T follicular helper cell (primary cell): ENCODE data around the gene NRTN.
"Not testable (repeated sequence)": the region's sequence is repeated elsewhere in the genome, so short reads cannot be mapped to it uniquely, and the experiment has no call there.

Source experiments
- DNase-seq: peaks from one replicate; pipeline ENCODE4 v3.0.0-alpha.2; 2020; ENCODE audit warnings: low read depth
- total RNA-seq, 2 experiments: gene quantifications; one replicate each; lab custom pipeline; 2026; lab: John Stamatoyannopoulos, UW

The NRTN gene
- total RNA-seq, result 0.39 to 1.4 reads per million in 2 experiments

GRCh38 chr19:5804516-5805461, at the start of gene NRTN:
Gene NRTN (plus strand): TSS chr19:5805067. CDS start chr19:5824166, 19,099 bp downstream.
- peak; percentile 47 for DNase-seq

- DNase-seq, result no peak
Measured at GRCh38 chr19:5762608-5763217, 42.2 kb upstream of the NRTN start.

GRCh38 chr19:5765220-5765619, 39.6 kb upstream of the NRTN start:
- DNase-seq, result no peak

- no peak for DNase-seq
Measured at GRCh38 chr19:5767949-5768348, 36.9 kb upstream of the NRTN start.

- no peak for DNase-seq
Measured at GRCh38 chr19:5772416-5772815, 32.5 kb upstream of the NRTN start.

GRCh38 chr19:5773276-5773675, 31.6 kb upstream of the NRTN start:
- DNase-seq, result no peak

- DNase-seq, result no peak
Measured at GRCh38 chr19:5774921-5775320, 29.9 kb upstream of the NRTN start.

- no peak for DNase-seq
Measured at GRCh38 chr19:5775668-5776309, 29.1 kb upstream of the NRTN start.

- DNase-seq, result no peak
Measured at GRCh38 chr19:5778402-5778801, 26.5 kb upstream of the NRTN start.

- not testable (repeated sequence) for DNase-seq
Measured at GRCh38 chr19:5780916-5781315, 24.0 kb upstream of the NRTN start.

GRCh38 chr19:5782322-5782721, 22.5 kb upstream of the NRTN start:
- DNase-seq, result no peak

- DNase-seq, result no peak
Measured at GRCh38 chr19:5782945-5783919, 21.6 kb upstream of the NRTN start.

GRCh38 chr19:5784581-5785147, 20.2 kb upstream of the NRTN start, which contains the start of gene PRR22:
Gene PRR22 (minus strand): TSS chr19:5784746. CDS start chr19:5784660, 86 bp downstream.
- DNase-seq, result no peak

- DNase-seq, result no peak
Measured at GRCh38 chr19:5785423-5785822, 19.4 kb upstream of the NRTN start.

GRCh38 chr19:5786593-5787408, 18.1 kb upstream of the NRTN start:
- DNase-seq, result no peak

GRCh38 chr19:5787409-5788182, 17.3 kb upstream of the NRTN start:
- DNase-seq, result no peak

GRCh38 chr19:5788422-5788821, 16.4 kb upstream of the NRTN start:
- no peak for DNase-seq

GRCh38 chr19:5789351-5789761, 15.5 kb upstream of the NRTN start:
- DNase-seq, result no peak

GRCh38 chr19:5789886-5790558, 14.8 kb upstream of the NRTN start:
- DNase-seq, result no peak
